Measurements from ENCODE around the gene RNASEH1. TPM values are rescaled to one million over a fixed set of nuclear protein-coding genes. Genes with fewer than 3 reads are reported as not detected.

The RNASEH1 gene
- total and polyA plus RNA-seq, 5 experiments from 2014 or later: 24.1 to 47.0 (median 35.4) TPM

- Mint-ChIP-seq H3K4me1 (peaks cover 2 to 13% (median 10%) of the 10 kb centered on the region in 4 donors), H3K9me3 (no peaks in the 10 kb centered on the region), H3K27ac (peak overlapping the region in 2 of 10 donors; percentile 19 to 24), H3K27me3 (no peaks in the 10 kb centered on the region), H3K36me3 (peaks cover 0 to 55% (median 11%) of the 10 kb centered on the region in 3 donors), H3K4me3 (no peak overlapping the region)
- no peak for DNase-seq
- POLR2A ChIA-PET: interaction anchor here (0.7 to 1.4 kb wide), 2 partner anchors 21 to 38 kb away, joined by 3 to 4 read pairs; partner anchors contain the start of gene ADI1
- ATAC-seq: no peak
Measured at GRCh38 chr2:3539836-3540235, 18.3 kb downstream of the RNASEH1 start.

- peaks cover 0 to 27% (median 5%) of the 10 kb centered on the region in 3 donors for H3K36me3 Mint-ChIP-seq
- no peaks in the 10 kb centered on the region for H3K9me3 Mint-ChIP-seq
- peak overlapping the region in 9 of 10 donors; percentile 73 to 91 (median 83) for H3K27ac Mint-ChIP-seq
- H3K4me3 Mint-ChIP-seq: peak overlapping the region; percentile 76 to 91 (median 84)
- ATAC-seq (peak; percentile 88 to 91), DNase-seq (peak in 5 of 10 donors; percentile 7 to 25 (median 20))
- POLR2A ChIA-PET: interaction anchor here (0.6 to 1.9 kb wide), 3 partner anchors 18 to 159 kb away, joined by 3 to 10 read pairs (median 8); partner anchors contain the start of genes ADI1 and RNASEH1
- no peaks in the 10 kb centered on the region for H3K27me3 Mint-ChIP-seq
- H3K4me1 Mint-ChIP-seq: peaks cover 2 to 13% (median 7%) of the 10 kb centered on the region in 4 donors
Measured at GRCh38 chr2:3536682-3537632, 21.2 kb downstream of the RNASEH1 start.

GRCh38 chr2:3535794-3536681 lies 22.1 kb downstream of the RNASEH1 start:
- ATAC-seq (peak; percentile 42 to 53), DNase-seq (no peak)
- POLR2A ChIA-PET: interaction anchor here (1.0 to 1.9 kb wide), 3 partner anchors 17 to 34 kb away, joined by 3 to 10 read pairs (median 8); partner anchors contain the start of genes ADI1 and RNASEH1
- Mint-ChIP-seq H3K36me3 (peaks cover 0 to 20% (median 5%) of the 10 kb centered on the region in 3 donors), H3K27ac (peak overlapping the region; percentile 23 to 91 (median 82)), H3K9me3 (no peaks in the 10 kb centered on the region), H3K27me3 (no peaks in the 10 kb centered on the region), H3K4me1 (peaks cover 2 to 13% (median 7%) of the 10 kb centered on the region in 4 donors), H3K4me3 (peak overlapping the region; percentile 76 to 91 (median 84))

GRCh38 chr2:3535467-3535793 lies 22.7 kb downstream of the RNASEH1 start:
- peak in 1 of 2 donors; percentile 8 for ATAC-seq
- H3K4me3 Mint-ChIP-seq: peak overlapping the region in 7 of 10 donors; percentile 80 to 91 (median 85)
- DNase-seq: no peak

GRCh38 chr2:3534251-3534814 lies 23.8 kb downstream of the RNASEH1 start:
- Mint-ChIP-seq H3K36me3 (peaks cover 0 to 6% (median 2%) of the 10 kb centered on the region in 3 donors), H3K27ac (no peak overlapping the region), H3K4me1 (peaks cover 2 to 13% (median 7%) of the 10 kb centered on the region in 4 donors), H3K9me3 (no peaks in the 10 kb centered on the region), H3K27me3 (no peaks in the 10 kb centered on the region), H3K4me3 (no peak overlapping the region)
- POLR2A ChIA-PET: interaction anchor here (0.8 kb wide), 1 partner anchor 16 kb away, joined by 3 read pairs; no protein-coding TSS in a partner anchor
- no peak for DNase-seq
- ATAC-seq: no peak

More at GRCh38 chr2:3535467-3535793, 22.7 kb downstream of the RNASEH1 start:
- no peaks in the 10 kb centered on the region for H3K27me3 Mint-ChIP-seq
- H3K27ac Mint-ChIP-seq: peak overlapping the region in 7 of 10 donors; percentile 25 to 91 (median 81)
- H3K36me3 Mint-ChIP-seq: peaks cover 0 to 14% (median 5%) of the 10 kb centered on the region in 3 donors
- POLR2A ChIA-PET: interaction anchor here (0.7 to 1.9 kb wide), 4 partner anchors 16 to 1754 kb away, joined by 3 to 10 read pairs (median 6); partner anchors contain the start of genes ADI1 and RNASEH1
- H3K4me1 Mint-ChIP-seq: peaks cover 2 to 13% (median 7%) of the 10 kb centered on the region in 4 donors
- no peaks in the 10 kb centered on the region for H3K9me3 Mint-ChIP-seq

- H3K36me3 Mint-ChIP-seq: peaks cover 0 to 2% (median 2%) of the 10 kb centered on the region in 3 donors
- DNase-seq (no peak), ATAC-seq (no peak)
- H3K27ac Mint-ChIP-seq: no peak overlapping the region
- no peaks in the 10 kb centered on the region for H3K9me3 Mint-ChIP-seq
- peaks cover 2 to 13% (median 7%) of the 10 kb centered on the region in 4 donors for H3K4me1 Mint-ChIP-seq
- no peak overlapping the region for H3K4me3 Mint-ChIP-seq
- H3K27me3 Mint-ChIP-seq: no peaks in the 10 kb centered on the region
- POLR2A ChIA-PET: interaction anchor here (0.8 kb wide), 1 partner anchor 16 kb away, joined by 3 read pairs; no protein-coding TSS in a partner anchor
Measured at GRCh38 chr2:3533836-3534235, 24.3 kb downstream of the RNASEH1 start.

GRCh38 chr2:3532941-3533340 lies 25.2 kb downstream of the RNASEH1 start:
- peaks cover 0 to 2% (median 2%) of the 10 kb centered on the region in 3 donors for H3K36me3 Mint-ChIP-seq
- no peak overlapping the region for H3K4me3 Mint-ChIP-seq

GRCh38 chr2:3529316-3530025 lies 28.7 kb downstream of the RNASEH1 start:
- DNase-seq: no peak
- no peaks in the 10 kb centered on the region for H3K9me3 Mint-ChIP-seq
- peaks cover 0 to 2% (median 0%) of the 10 kb centered on the region in 4 donors for H3K4me1 Mint-ChIP-seq
- peak overlapping the region in 1 of 10 donors; percentile 83 for H3K27ac Mint-ChIP-seq
- no peak for ATAC-seq
- no peak overlapping the region for H3K4me3 Mint-ChIP-seq
- no peaks in the 10 kb centered on the region for H3K27me3 Mint-ChIP-seq
- POLR2A ChIA-PET: no interaction called here
- peaks cover 0 to 2% (median 2%) of the 10 kb centered on the region in 3 donors for H3K36me3 Mint-ChIP-seq

More at GRCh38 chr2:3532941-3533340, 25.2 kb downstream of the RNASEH1 start:
- H3K4me1 Mint-ChIP-seq: peaks cover 2 to 13% (median 7%) of the 10 kb centered on the region in 4 donors
- POLR2A ChIA-PET: interaction anchor here (1.5 kb wide), 1 partner anchor 25 kb away, joined by 5 read pairs; the partner anchor contains the start of gene RNASEH1
- H3K9me3 Mint-ChIP-seq: no peaks in the 10 kb centered on the region
- DNase-seq (no peak), ATAC-seq (no peak)
- no peak overlapping the region for H3K27ac Mint-ChIP-seq
- H3K27me3 Mint-ChIP-seq: no peaks in the 10 kb centered on the region

- Mint-ChIP-seq H3K27ac (no peak overlapping the region), H3K27me3 (no peaks in the 10 kb centered on the region), H3K9me3 (no peaks in the 10 kb centered on the region), H3K36me3 (peaks cover 0 to 2% (median 0%) of the 10 kb centered on the region in 3 donors), H3K4me3 (peak overlapping the region in 1 of 10 donors; percentile 34), H3K4me1 (peaks cover 0 to 3% (median 2%) of the 10 kb centered on the region in 4 donors)
- no peak for DNase-seq
- POLR2A ChIA-PET: no interaction called here
- peak in 1 of 2 donors; percentile 12 for ATAC-seq
Measured at GRCh38 chr2:3527886-3528785, 30.0 kb downstream of the RNASEH1 start.

- POLR2A ChIA-PET: interaction anchor here (0.6 kb wide), 1 partner anchor 53 kb away, joined by 3 read pairs; no protein-coding TSS in a partner anchor
- ATAC-seq (no peak), DNase-seq (no peak)
- Mint-ChIP-seq H3K27ac (peak overlapping the region in 1 of 10 donors; percentile 60), H3K9me3 (no peaks in the 10 kb centered on the region), H3K27me3 (no peaks in the 10 kb centered on the region), H3K4me1 (peaks cover 3 to 9% (median 4%) of the 10 kb centered on the region in 4 donors), H3K4me3 (no peak overlapping the region), H3K36me3 (peaks cover 0 to 2% (median 0%) of the 10 kb centered on the region in 3 donors)
Measured at GRCh38 chr2:3526871-3527270, 31.3 kb downstream of the RNASEH1 start.

All from naive thymus-derived CD8-positive, alpha-beta T cell (primary cell).